Gastroesophageal sphincter (tissue), 3 donors: ENCODE measurements around the gene MAPK11.

ENCODE experiments used
- EP300 ChIP-seq: sonication (generic); formaldehyde crosslinking; IDR thresholded peaks from one replicate; pipeline ENCODE4 v1.6.1; 2017; ENCODE audit warnings: antibody characterized with exemption, mild to moderate bottlenecking
- POLR2A ChIP-seq, 2 donors: fragments of 450-650 bp; IDR thresholded peaks; one replicate each; pipeline ENCODE4 v1.6.1; 2017; ENCODE audit warnings: antibody characterized with exemption in 2 of 2, mild to moderate bottlenecking in 2 of 2, moderate library complexity in 1 of 2
- POLR2AphosphoS5 ChIP-seq: sonication (generic); formaldehyde crosslinking; IDR thresholded peaks from one replicate; pipeline ENCODE4 v1.6.1; 2017; ENCODE audit warnings: antibody characterized with exemption
- TF ChIP-seq, protein P1 (sequence below), 4 experiments: fragments of 200-600 bp in 2 of 4; fragments of 450-650 bp in 2 of 4; sonication (generic) in 1 of 4; IDR thresholded peaks; one replicate each; pipeline ENCODE4 v1.5.1; 2017 to 2019; ENCODE audit warnings: antibody characterized with exemption in 4 of 4, mild to moderate bottlenecking in 2 of 4, moderate library complexity in 2 of 4

DNA sequence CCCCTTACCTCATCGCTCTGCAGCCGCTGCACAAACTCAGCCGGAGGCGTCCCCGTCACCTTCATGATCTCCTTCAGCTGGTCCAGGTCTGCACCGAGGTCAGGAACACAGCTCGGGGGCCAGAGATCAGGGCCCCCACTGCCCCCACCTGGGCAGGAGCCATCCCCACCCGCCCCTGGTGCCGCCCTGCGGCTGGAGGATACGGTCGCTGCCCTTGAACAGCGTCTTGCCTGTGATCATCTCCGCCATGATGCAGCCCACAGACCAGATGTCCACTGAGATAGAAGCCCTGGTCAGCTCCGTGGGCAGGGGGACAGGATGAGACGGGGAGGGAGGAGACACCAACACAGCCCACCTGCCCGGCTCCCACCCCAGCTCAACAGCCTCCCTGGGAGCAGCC is 14.6 kb downstream of the MAPK11 start:
- TF ChIP-seq POLR2AphosphoS5 (no peak), POLR2A (IDR thresholded peaks at IDR 0.05) (no peak), EP300 (no peak)
- TF ChIP-seq, protein P1, sequence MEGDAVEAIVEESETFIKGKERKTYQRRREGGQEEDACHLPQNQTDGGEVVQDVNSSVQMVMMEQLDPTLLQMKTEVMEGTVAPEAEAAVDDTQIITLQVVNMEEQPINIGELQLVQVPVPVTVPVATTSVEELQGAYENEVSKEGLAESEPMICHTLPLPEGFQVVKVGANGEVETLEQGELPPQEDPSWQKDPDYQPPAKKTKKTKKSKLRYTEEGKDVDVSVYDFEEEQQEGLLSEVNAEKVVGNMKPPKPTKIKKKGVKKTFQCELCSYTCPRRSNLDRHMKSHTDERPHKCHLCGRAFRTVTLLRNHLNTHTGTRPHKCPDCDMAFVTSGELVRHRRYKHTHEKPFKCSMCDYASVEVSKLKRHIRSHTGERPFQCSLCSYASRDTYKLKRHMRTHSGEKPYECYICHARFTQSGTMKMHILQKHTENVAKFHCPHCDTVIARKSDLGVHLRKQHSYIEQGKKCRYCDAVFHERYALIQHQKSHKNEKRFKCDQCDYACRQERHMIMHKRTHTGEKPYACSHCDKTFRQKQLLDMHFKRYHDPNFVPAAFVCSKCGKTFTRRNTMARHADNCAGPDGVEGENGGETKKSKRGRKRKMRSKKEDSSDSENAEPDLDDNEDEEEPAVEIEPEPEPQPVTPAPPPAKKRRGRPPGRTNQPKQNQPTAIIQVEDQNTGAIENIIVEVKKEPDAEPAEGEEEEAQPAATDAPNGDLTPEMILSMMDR (IDR thresholded peaks at IDR 0.05) = no peak
